Mesenchymal stem cell (in vitro differentiated cells and primary cell): ENCODE measurements around the gene PTEN.

Experiments
- DNase-seq: peaks from one replicate; pipeline ENCODE4 v3.0.0-alpha.2; 2013
- H2AFZ ChIP-seq: one replicate; pipeline ENCODE4 v1.6.1; 2013; ENCODE audit warnings: low read depth, mild to moderate bottlenecking, control low read depth, inconsistent platforms, low read length, moderate library complexity
- H2AK5ac ChIP-seq: 2 replicates; pipeline ENCODE4 v1.6.1; 2013; ENCODE audit warnings: low read length, moderate library complexity, mild to moderate bottlenecking, inconsistent platforms; ENCODE audit not compliant: severe bottlenecking
- H2BK120ac ChIP-seq: one replicate; pipeline ENCODE4 v1.6.1; 2013; ENCODE audit warnings: low read depth, mild to moderate bottlenecking, inconsistent platforms, low read length, moderate library complexity
- H2BK12ac ChIP-seq, 2 experiments: one replicate each; pipeline ENCODE4 v1.6.1; 2013; ENCODE audit warnings: inconsistent platforms in 2 of 2, low read length in 2 of 2, mild to moderate bottlenecking in 2 of 2, moderate library complexity in 2 of 2, control low read depth in 1 of 2
- H2BK15ac ChIP-seq: one replicate; pipeline ENCODE4 v1.6.1; 2013; ENCODE audit warnings: mild to moderate bottlenecking, low read depth, inconsistent platforms; ENCODE audit not compliant: poor library complexity, severe bottlenecking
- H2BK5ac ChIP-seq: 2 replicates; pipeline ENCODE4 v1.6.1; 2013; ENCODE audit warnings: low read depth, mild to moderate bottlenecking, low read length, control low read depth, inconsistent platforms; ENCODE audit not compliant: poor library complexity, severe bottlenecking
- H3K14ac ChIP-seq, 2 experiments: one replicate each; pipeline ENCODE4 v1.6.1; 2013; ENCODE audit warnings: inconsistent platforms in 2 of 2, low read length in 2 of 2, control low read depth in 1 of 2, mild to moderate bottlenecking in 1 of 2, moderate library complexity in 1 of 2
- H3K18ac ChIP-seq, 2 experiments: one replicate each; pipeline ENCODE4 v1.6.1; 2013; ENCODE audit warnings: inconsistent platforms in 2 of 2, low read length in 2 of 2, control low read depth in 1 of 2, low read depth in 1 of 2, mild to moderate bottlenecking in 1 of 2
- H3K23ac ChIP-seq, 2 experiments: one replicate each; pipeline ENCODE4 v1.6.1; 2013; ENCODE audit warnings: inconsistent platforms in 2 of 2, low read length in 2 of 2, mild to moderate bottlenecking in 2 of 2, moderate library complexity in 2 of 2, control low read depth in 1 of 2
- H3K27ac ChIP-seq: 2 replicates; pipeline ENCODE4 v1.5.1; 2013; ENCODE audit warnings: mild to moderate bottlenecking, moderate library complexity, low read length, control low read depth, inconsistent platforms; ENCODE audit not compliant: poor library complexity, severe bottlenecking
- H3K27me3 ChIP-seq, 2 experiments: 2 replicates each; pipeline versions ENCODE4 v1.6.1 to v1.7.0; 2013; ENCODE audit warnings: low read length in 2 of 2, mild to moderate bottlenecking in 2 of 2, moderate library complexity in 2 of 2, control low read depth in 1 of 2, inconsistent platforms in 1 of 2; ENCODE audit not compliant: control insufficient read depth in 1 of 2, insufficient read depth in 1 of 2
- H3K36me3 ChIP-seq, 2 experiments: 2 replicates each; pipeline versions ENCODE4 v1.6.1 to v1.7.0; 2013; ENCODE audit warnings: low read length in 2 of 2, control low read depth in 1 of 2, inconsistent platforms in 1 of 2, low read depth in 1 of 2, mild to moderate bottlenecking in 1 of 2; ENCODE audit not compliant: insufficient read depth in 2 of 2, control insufficient read depth in 1 of 2
- H3K4ac ChIP-seq, 2 experiments: one replicate each; pipeline ENCODE4 v1.6.1; 2013; ENCODE audit warnings: inconsistent platforms in 2 of 2, low read length in 2 of 2, mild to moderate bottlenecking in 2 of 2, moderate library complexity in 2 of 2, control low read depth in 1 of 2, low read depth in 1 of 2
- H3K4me1 ChIP-seq: 2 replicates; pipeline ENCODE4 v1.6.1; 2013; ENCODE audit warnings: low read depth, low read length, control low read depth; ENCODE audit not compliant: control insufficient read depth, insufficient read depth
- H3K4me2 ChIP-seq: 2 replicates; pipeline ENCODE4 v1.6.1; 2013; ENCODE audit warnings: low read length, mild to moderate bottlenecking, inconsistent platforms; ENCODE audit not compliant: poor library complexity, severe bottlenecking
- H3K4me3 ChIP-seq, 2 experiments: 2 replicates each; pipeline versions ENCODE4 v1.5.1 to v1.7.0; 2013; ENCODE audit warnings: low read length in 2 of 2, mild to moderate bottlenecking in 2 of 2, control low read depth in 1 of 2, low read depth in 1 of 2; ENCODE audit not compliant: insufficient read depth in 1 of 2
- H3K79me1 ChIP-seq: replicated peaks from 2 replicates; pipeline ENCODE4 v1.6.1; 2013; ENCODE audit warnings: mild to moderate bottlenecking, control low read depth, low read length, inconsistent platforms; ENCODE audit not compliant: poor library complexity, severe bottlenecking
- H3K9ac ChIP-seq: 2 replicates; pipeline ENCODE4 v1.7.0; 2013; ENCODE audit warnings: mild to moderate bottlenecking, low read length, moderate library complexity
- H3K9me3 ChIP-seq: 2 replicates; pipeline ENCODE4 v1.7.0; 2013; ENCODE audit warnings: mild to moderate bottlenecking, low read length; ENCODE audit not compliant: control insufficient read depth
- H4K8ac ChIP-seq: one replicate; pipeline ENCODE4 v1.6.1; 2013; ENCODE audit warnings: inconsistent platforms, mild to moderate bottlenecking, low read length, moderate library complexity
- H4K91ac ChIP-seq: one replicate; pipeline ENCODE4 v1.6.1; 2013; ENCODE audit warnings: mild to moderate bottlenecking, low read length, inconsistent platforms
- whole genome bisulfite sequencing: methylation state at CpG from one replicate; pipeline ENCODE4 v1.1.7; 2013; ENCODE audit warnings: mixed read lengths; 5-methylcytosine and 5-hydroxymethylcytosine counted together

Gene PTEN

GRCh38 chr10:87915406-87915805 lies 52.0 kb downstream of the PTEN start:
- H3K36me3 ChIP-seq, result peaks cover 6 to 43% of the 10 kb centered on the region in 2 experiments
- peak overlapping the region; percentile 3 to 50 for H3K4ac ChIP-seq
- H2BK120ac ChIP-seq, result no peak overlapping the region
- no peak for DNase-seq
- no peak overlapping the region for H3K9ac ChIP-seq
- peak overlapping the region; percentile 1 to 13 for H3K18ac ChIP-seq
- H3K4me3 ChIP-seq, result no peak overlapping the region
- H3K27ac ChIP-seq, result no peak overlapping the region
- no peak overlapping the region for H3K23ac ChIP-seq
- no peak overlapping the region for H3K4me2 ChIP-seq
- H2BK12ac ChIP-seq, result no peak overlapping the region
- peaks cover 33% of the 10 kb centered on the region for H3K9me3 ChIP-seq
- no peak overlapping the region for H2BK5ac ChIP-seq
- H2BK15ac ChIP-seq, result no peak overlapping the region
- H3K79me1 ChIP-seq, result peaks cover 7% of the 10 kb centered on the region
- peak overlapping the region in 1 of 2 experiments; percentile 19 for H3K14ac ChIP-seq
- H3K27me3 ChIP-seq, result no peaks in the 10 kb centered on the region
- no peak overlapping the region for H4K91ac ChIP-seq
- peak overlapping the region; percentile 4 for H2AK5ac ChIP-seq
- no peak overlapping the region for H2AFZ ChIP-seq
- WGBS, result 61% methylated on average over 4 of the region's 4 CpGs
- H4K8ac ChIP-seq, result no peak overlapping the region
- peaks cover 4% of the 10 kb centered on the region for H3K4me1 ChIP-seq

- WGBS, result 100% methylated on average over 1 of the region's 1 CpG
- Histone ChIP-seq H3K4me2 (no peak overlapping the region), H2BK15ac (no peak overlapping the region), H3K4me3 (no peak overlapping the region), H2AK5ac (no peak overlapping the region), H3K18ac (no peak overlapping the region), H2BK5ac (no peak overlapping the region), H2BK12ac (no peak overlapping the region), H3K79me1 (peaks cover 4% of the 10 kb centered on the region), H2BK120ac (no peak overlapping the region), H3K9ac (no peak overlapping the region), H3K4ac (no peak overlapping the region), H3K27me3 (no peaks in the 10 kb centered on the region), H4K8ac (no peak overlapping the region), H3K36me3 (peaks cover 4 to 43% of the 10 kb centered on the region in 2 experiments), H3K9me3 (peaks cover 33% of the 10 kb centered on the region), H3K23ac (no peak overlapping the region), H3K14ac (no peak overlapping the region), H2AFZ (no peak overlapping the region), H3K27ac (peak overlapping the region; percentile 48), H3K4me1 (peaks cover 4% of the 10 kb centered on the region), H4K91ac (no peak overlapping the region)
- DNase-seq, result peak; percentile 60
These were observed 52.6 kb downstream of the PTEN start for GRCh38 chr10:87915989-87916388.

DNA sequence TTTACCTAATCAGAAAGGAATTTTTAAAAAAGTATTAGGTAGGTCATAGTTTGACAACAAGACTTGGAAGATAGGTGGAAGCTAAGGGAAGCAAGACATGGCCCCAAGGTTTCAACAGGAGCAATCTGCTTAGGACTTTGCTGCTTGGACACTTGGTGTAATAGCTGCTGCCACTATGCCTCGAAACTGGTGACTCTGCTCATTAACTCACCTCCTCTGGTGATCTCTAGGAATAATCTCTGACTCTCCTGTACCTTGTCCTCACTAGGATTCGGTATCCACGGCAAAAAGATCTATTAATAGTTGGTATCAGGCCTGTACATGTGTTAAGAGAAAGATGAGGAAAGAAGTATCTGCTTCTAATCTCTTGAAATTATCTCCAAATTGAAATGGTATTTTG lies 53.1 kb downstream of the PTEN start:
- H4K91ac ChIP-seq, result no peak overlapping the region
- no peak overlapping the region for H2BK15ac ChIP-seq
- peak overlapping the region; percentile 26 for H3K27ac ChIP-seq
- H3K18ac ChIP-seq, result no peak overlapping the region
- 93% methylated on average over 1 of the region's 3 CpGs for WGBS
- no peak overlapping the region for H2BK5ac ChIP-seq
- no peak overlapping the region for H2BK12ac ChIP-seq
- peaks cover 4 to 43% of the 10 kb centered on the region in 2 experiments for H3K36me3 ChIP-seq
- H3K9me3 ChIP-seq, result peaks cover 31% of the 10 kb centered on the region
- H3K4me1 ChIP-seq, result peaks cover 4% of the 10 kb centered on the region
- H3K23ac ChIP-seq, result no peak overlapping the region
- H2AFZ ChIP-seq, result no peak overlapping the region
- no peak overlapping the region for H4K8ac ChIP-seq
- H2AK5ac ChIP-seq, result no peak overlapping the region
- no peak for DNase-seq
- H3K79me1 ChIP-seq, result peaks cover 7% of the 10 kb centered on the region
- no peak overlapping the region for H3K4ac ChIP-seq
- H3K4me3 ChIP-seq, result no peak overlapping the region
- no peak overlapping the region for H3K4me2 ChIP-seq
- no peak overlapping the region for H3K9ac ChIP-seq
- no peak overlapping the region for H2BK120ac ChIP-seq
- peak overlapping the region in 1 of 2 experiments; percentile 7 for H3K14ac ChIP-seq
- no peaks in the 10 kb centered on the region for H3K27me3 ChIP-seq

DNA sequence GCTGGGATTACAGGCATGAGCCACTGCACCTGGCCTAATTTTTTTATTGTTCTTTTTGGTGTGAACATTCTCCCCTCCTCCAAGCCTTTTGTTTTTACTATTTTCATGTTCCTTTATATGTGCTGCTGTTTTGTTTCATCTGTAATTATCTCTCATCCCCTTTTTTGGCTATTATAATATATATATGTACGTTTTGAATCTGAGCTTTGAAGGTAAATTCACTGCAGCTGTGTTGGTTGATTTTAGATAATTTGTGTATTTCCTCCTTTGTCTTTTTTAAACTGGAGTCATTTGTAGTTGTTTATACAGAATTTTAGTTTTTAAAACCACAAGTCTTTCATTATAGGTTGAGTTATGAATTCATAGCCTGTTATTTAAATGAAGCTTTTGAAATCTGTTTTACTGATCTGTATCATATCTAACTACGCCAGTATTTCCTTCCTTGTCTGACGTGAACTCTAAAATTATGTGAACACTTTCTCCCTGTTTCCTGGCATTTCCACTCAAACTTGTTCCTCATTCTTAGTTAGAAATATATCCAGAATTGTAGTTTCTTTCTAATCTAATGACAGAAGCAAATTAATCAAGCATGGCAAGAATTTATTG lies 54.9 kb downstream of the PTEN start:
- H3K4me2 ChIP-seq, result no peak overlapping the region
- no peak overlapping the region for H3K23ac ChIP-seq
- no peak overlapping the region for H3K4me3 ChIP-seq
- H3K4me1 ChIP-seq, result peaks cover 4% of the 10 kb centered on the region
- H4K8ac ChIP-seq, result no peak overlapping the region
- WGBS, result 63% methylated on average over 2 of the region's 3 CpGs
- H2BK15ac ChIP-seq, result no peak overlapping the region
- H2AK5ac ChIP-seq, result no peak overlapping the region
- peaks cover 12% of the 10 kb centered on the region for H3K79me1 ChIP-seq
- H2BK120ac ChIP-seq, result no peak overlapping the region
- no peak overlapping the region for H3K9ac ChIP-seq
- H3K18ac ChIP-seq, result no peak overlapping the region
- H2BK5ac ChIP-seq, result no peak overlapping the region
- no peak overlapping the region for H3K4ac ChIP-seq
- no peak for DNase-seq
- H3K36me3 ChIP-seq, result peaks cover 4 to 39% of the 10 kb centered on the region in 2 experiments
- H2BK12ac ChIP-seq, result no peak overlapping the region
- H4K91ac ChIP-seq, result no peak overlapping the region
- H3K27ac ChIP-seq, result no peak overlapping the region
- no peaks in the 10 kb centered on the region for H3K27me3 ChIP-seq
- no peak overlapping the region for H2AFZ ChIP-seq
- H3K9me3 ChIP-seq, result peaks cover 13% of the 10 kb centered on the region
- no peak overlapping the region for H3K14ac ChIP-seq
